ENCODE measurements around the gene TSSC4.
A peak's percentile ranks its signal among the peaks of the same experiment; 100 is the strongest.

The TSSC4 gene

GRCh38 chr11:2369320-2369719 is 31.2 kb upstream of the TSSC4 start:
- DNase-seq (ENCODE audit: low spot score), result no peak

GRCh38 chr11:2369896-2370295 is 30.7 kb upstream of the TSSC4 start:
- DNase-seq (ENCODE audit: low spot score), result no peak

DNA sequence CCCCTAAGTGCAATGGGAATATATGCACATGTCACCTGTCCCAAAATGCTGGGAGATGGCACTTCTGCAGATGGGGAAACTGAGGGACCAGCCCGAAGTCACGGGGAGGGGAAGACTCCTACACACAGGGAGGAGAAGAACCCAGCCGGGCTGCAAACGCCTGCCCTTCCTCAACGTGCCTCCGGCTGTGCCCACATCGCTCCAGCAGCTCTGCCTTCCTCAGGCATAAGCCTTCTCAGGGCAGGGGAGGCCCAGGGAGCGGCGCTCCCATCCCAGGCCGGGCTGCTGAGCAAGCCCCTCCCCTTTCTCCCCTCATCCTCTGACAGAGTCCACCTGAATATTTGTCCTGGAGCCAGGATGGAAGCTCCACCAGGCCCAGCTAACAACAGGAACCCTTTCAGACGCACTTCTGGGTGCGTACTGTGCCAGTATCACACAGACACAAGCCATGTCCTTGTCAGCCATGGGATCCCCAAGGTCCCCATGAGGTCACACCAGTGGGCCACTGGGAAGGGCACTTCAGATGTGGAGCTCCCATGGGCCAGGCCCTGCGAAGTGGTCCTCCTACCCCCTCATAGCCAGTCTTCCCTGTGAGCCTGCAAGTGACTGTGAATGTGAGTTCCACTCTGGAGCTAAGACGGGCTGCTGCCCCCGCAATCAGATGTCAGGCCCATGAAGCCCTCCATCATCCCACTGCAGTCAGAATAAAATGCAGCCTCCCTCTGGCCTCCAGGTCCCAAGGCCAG is 25.9 kb upstream of the TSSC4 start:
- DNase-seq (ENCODE audit: low spot score), result no peak

GRCh38 chr11:2375341-2375853 is 25.2 kb upstream of the TSSC4 start:
- no peak for DNase-seq (ENCODE audit: low spot score)

DNA sequence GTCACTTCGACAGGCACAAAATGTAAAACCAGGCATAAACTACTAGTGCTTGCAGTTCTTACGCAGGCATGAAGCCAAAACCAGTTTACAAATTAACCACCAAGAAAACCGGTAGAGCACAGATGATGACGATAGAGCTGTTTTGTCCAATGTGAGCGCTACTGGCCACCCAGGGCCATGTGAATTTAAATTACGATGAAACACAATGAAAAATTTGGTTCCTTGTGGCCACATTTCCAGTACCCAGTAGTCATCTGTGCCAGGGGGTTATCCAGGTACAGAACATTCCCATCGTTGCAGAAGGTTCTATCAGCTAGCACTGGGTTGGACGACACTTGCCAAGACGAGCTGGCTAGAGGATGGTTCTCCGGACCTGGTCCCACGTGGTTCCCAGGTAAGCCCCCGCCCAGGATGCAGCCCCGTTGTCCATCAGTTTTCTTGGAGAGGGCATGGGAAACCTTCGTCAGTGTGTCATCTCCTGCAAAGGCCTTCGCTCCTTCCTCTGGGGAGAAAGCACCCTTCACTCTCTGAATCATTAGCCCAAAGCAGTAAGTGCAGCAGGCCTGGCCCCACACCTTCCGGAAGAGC is 24.5 kb upstream of the TSSC4 start:
- no peak for DNase-seq (ENCODE audit: low spot score)

DNA sequence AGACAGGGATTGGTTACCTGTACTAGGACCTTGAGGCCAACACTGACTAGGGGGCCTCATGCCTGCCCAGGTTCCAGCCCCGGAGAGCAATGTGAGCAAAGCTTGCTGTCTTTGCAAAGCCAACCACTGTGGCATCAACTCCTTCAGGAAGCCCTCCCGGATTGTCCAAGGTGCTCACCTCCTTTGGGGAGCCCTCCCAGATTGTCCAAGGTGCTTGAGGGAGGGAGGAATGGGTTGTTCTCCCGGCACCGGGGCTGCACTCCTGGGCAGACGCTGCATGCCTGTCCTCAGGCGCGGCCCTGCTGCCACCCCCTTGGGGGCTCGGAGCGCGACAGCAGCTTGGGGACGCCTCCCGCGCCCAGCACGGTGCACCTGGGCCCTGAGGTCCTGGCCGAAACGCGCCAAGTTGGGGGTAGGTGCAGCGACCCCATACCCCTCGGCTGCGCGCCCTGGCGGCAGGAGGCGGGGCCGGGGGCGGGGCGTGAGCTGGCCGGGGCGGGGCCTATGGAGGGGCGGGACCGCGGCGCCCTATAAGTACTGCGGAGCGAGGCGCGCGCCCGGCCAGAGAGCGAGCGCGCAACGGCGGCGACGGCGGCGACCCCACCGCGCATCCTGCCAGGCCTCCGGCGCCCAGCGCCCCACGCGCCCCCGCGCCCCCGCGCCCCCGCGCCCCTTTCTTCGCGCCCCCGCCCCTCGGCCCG is 23.6 kb upstream of the TSSC4 start, which contains the start of gene CD81:
TSS of gene CD81 (plus strand) at position 560 of the 701 bp plus-strand sequence. CDS start 240 bp downstream, outside the sequence.
- peak; percentile 89 for DNase-seq (ENCODE audit: low spot score)

GRCh38 chr11:2377511-2378443 is 22.8 kb upstream of the TSSC4 start:
- peak; percentile 64 for DNase-seq (ENCODE audit: low spot score)

DNA sequence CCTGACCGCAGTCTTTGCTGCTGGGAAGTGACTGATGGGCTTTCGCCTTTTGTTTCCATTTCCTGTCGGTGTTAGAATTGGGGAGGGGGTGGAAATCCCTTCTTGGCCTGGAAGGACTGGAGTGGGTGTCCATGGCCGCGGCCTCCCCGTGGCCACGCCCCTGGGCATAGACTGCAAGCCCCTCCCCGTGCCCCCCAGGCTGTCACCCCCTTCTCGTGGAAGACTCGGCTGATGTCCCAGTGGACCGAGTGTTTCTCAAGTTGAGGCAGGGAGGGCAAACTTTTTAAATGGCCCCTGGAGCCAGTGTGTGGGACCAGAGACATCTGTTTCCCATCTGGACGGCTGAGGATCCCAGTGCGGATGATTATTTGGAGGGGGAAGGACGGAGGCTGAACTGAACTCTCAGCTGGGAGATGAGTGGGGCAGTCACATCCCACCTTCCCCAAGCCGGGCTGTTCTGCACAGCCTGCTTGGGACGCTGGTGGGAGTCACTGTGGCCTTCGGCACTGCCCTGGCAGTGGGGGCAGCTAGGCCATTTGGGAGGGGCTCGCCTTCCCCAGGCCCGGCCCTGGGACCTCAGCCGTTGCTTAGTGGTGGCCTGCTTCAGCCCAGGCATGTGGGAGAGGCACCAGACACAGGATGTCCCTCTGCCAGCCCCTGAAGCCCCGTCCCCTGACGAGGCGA is 21.9 kb upstream of the TSSC4 start:
- no peak for DNase-seq (ENCODE audit: low spot score)

GRCh38 chr11:2379466-2380174 is 20.9 kb upstream of the TSSC4 start:
- no peak for DNase-seq (ENCODE audit: low spot score)

DNA sequence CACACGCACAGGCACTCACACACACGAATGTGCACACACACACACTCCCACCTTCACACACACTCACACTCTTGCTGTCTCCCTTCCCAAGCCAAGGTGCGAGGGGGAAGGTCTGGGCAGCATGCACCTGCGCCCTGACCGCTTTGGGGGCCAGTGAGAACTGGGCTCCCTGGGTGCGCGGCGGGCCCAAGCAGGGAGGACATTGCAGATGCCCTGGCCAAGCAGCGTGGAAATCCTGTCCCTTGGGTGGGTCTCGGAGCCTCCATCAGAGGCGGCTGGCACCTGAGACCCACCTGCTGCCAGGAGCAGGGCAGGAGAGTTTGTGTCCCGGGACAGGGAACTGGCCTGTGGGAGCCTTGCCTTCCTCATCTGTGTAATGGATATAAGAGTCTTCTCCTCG is 20.2 kb upstream of the TSSC4 start:
- DNase-seq (ENCODE audit: low spot score), result no peak

DNA sequence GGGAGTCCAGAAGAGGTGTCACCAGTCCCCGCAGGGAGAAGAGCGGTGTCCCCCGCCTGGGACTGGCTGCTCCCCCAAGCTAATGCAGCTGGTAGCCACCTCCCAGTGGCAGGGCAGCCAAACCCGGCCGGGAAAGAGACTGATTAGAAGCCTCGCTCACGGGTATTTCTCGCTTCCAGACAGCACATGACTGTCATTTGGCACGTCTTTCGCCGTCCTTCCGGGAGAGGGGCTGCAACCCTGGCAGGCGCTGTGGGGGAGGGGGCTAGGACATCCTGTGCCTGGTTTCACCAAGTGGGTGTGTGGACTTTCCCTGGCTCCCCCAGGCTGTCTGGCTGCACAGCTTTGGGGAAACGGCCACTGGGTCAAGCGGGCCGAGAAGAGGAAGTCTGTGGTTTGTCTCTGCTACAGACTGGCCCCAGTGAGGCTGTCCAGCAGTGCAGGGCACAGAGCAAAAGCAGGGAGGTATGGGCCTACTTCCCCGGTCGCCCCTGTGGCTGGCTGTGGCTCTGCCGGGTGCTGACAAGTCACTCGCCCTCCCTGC is 19.7 kb upstream of the TSSC4 start:
- no peak for DNase-seq (ENCODE audit: low spot score)

DNA sequence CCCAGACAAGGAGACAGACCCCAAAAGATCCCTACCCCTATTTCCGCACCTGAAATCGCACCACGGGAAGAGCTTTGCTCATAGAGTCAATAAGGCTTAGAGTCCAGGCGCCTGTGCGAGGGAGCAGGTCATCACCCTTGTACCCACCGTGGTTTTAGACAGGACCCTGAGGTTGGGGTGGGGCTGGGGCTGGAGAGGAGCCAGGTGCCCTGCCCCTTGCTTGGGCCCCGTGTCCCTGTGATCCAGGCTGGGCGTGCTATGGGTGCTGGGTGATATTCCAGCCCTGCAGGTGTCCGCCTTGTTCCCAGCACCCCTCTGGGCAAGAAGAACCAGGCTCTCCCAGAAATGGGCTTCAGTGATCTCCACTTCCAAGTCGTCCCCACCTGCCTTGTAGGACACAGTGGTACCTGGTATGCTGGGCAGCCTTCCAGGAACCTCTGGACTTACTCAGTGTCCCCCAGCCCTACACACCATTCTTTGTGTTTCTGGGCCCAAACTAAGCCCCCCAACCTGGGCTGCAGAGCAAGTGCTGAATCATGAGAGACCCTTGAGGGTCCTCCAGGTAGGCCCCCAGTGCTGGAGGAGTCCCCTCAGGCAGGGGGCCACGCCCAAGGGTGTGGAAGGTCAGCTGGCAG is 18.9 kb upstream of the TSSC4 start:
- DNase-seq (ENCODE audit: low spot score), result no peak

GRCh38 chr11:2382129-2382517 is 18.4 kb upstream of the TSSC4 start:
- no peak for DNase-seq (ENCODE audit: low spot score)

GRCh38 chr11:2382936-2383851 is 17.4 kb upstream of the TSSC4 start:
- DNase-seq (ENCODE audit: low spot score), result no peak

DNA sequence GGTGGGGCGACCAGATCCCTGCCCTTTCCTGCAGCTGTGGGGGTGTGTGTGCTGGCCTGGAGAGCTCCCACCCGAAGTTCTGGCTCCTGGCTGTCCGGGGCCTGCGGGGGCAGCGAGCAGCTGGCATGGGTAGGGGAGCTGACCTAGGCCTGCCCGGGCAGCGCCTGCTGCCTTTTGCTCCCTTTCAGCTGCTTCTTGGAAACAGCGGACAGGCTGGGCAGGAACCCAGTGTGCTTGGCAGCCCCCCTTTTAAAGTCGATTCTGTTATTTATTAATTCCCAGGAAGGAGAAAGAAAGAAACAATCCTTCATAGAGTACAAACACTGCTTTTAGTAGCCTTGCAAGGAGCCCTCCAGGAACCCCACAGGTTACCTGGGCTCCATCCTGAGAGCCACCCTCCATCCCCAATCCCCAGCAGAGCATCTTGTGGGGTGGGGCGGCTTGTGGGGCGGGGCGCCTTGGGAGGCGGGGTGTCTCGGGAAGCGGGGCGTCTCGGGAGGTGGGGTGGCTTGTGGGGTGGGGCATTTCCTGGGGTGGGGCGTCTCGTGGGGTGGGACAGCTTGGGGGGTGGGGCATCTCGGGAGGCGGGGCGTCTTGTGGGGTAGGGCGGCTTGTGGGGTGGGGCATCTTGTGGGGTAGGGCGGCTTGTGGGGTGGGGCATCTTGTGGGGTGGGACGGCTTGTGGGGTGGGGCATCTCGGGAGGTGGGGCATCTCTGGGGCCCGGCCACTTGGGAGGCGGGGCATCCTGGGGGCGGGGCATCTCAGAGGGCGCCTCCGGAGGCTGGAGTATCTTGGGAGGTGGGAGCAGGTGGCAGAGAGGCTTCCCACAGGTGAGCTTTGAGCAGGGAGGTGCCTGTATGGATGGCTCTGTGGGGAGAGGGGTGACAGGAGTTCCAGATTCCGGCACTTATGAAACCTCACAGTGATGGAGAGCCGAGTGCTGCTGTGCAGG is 16.4 kb upstream of the TSSC4 start:
- DNase-seq (ENCODE audit: low spot score), result peak; percentile 84

GRCh38 chr11:2385156-2386151 is 15.1 kb upstream of the TSSC4 start:
- peak; percentile 74 for DNase-seq (ENCODE audit: low spot score)

Measured in germinal center (tissue), 1 donor.